Activated CD8-positive, alpha-beta T cell treated with anti-CD3 and anti-CD28 coated beads for 36 hours (primary cell): Measurements from ENCODE around the gene MZF1. TPM values are rescaled to one million over a fixed set of nuclear protein-coding genes. Genes with fewer than 3 reads are reported as not detected.
A peak's percentile ranks its signal among the peaks of the same experiment; 100 is the strongest.

Experiments
- ATAC-seq: fragments of 200-7000 bp; cut with Tn5 transposase; one replicate; pipeline ENCODE4 v1.10.0; 2021; ENCODE audit warnings: mild to moderate bottlenecking, moderate library complexity
- CTCF ChIA-PET: fragments of 350-600 bp; sonication (Branson Sonifier 250); formaldehyde crosslinking; loops from one replicate; lab custom pipeline; 2021; ENCODE audit warnings: antibody characterized with exemption; lab: Charles Lee
- POLR2A ChIA-PET: fragments of 350-600 bp; sonication (Branson Sonifier 250); formaldehyde crosslinking; loops from one replicate; lab custom pipeline; 2021; ENCODE audit warnings: antibody characterized with exemption; lab: Charles Lee
- DNase-seq: peaks from one replicate; pipeline ENCODE4 v3.0.0-alpha.2; 2020
- H3K27ac Mint-ChIP-seq: one replicate; pipeline ENCODE4 v1.8.0; 2021; ENCODE audit warnings: mild to moderate bottlenecking, mixed read lengths
- H3K27me3 Mint-ChIP-seq: one replicate; pipeline ENCODE4 v1.8.0; 2021; ENCODE audit warnings: mixed read lengths
- H3K36me3 Mint-ChIP-seq: one replicate; pipeline ENCODE4 v1.8.0; 2021; ENCODE audit warnings: low read depth, mixed read lengths
- H3K4me1 Mint-ChIP-seq: one replicate; pipeline ENCODE4 v1.8.0; 2021; ENCODE audit warnings: low read depth, mixed read lengths
- H3K4me3 Mint-ChIP-seq: one replicate; pipeline ENCODE4 v1.8.0; 2021; ENCODE audit warnings: mild to moderate bottlenecking, moderate library complexity, mixed read lengths
- H3K9me3 Mint-ChIP-seq: one replicate; pipeline ENCODE4 v1.8.0; 2021; ENCODE audit warnings: mixed read lengths
- CTCF ChIP-seq: fragments of 200-600 bp; IDR thresholded peaks from one replicate; pipeline ENCODE4 v1.8.0; 2022; ENCODE audit warnings: antibody characterized with exemption, mild to moderate bottlenecking
- intact Hi-C: fragments of 100-400 bp; cut with micrococcal nuclease; formaldehyde crosslinking; loops from one replicate; pipeline ENCODE4 v1.10.0; 2022
- total RNA-seq, 2 experiments: library from RNA; stranded (reverse); gene quantifications; one replicate each; pipeline ENCODE4 v1.2.3, GENCODE V29; 2021

The MZF1 gene
- total RNA-seq, 2 experiments from 2014 or later: 12.1 to 13.4 TPM

GRCh38 chr19:58557221-58558065, 15.7 kb downstream of the MZF1 start:
- intact Hi-C loops: no loop called here
- POLR2A ChIA-PET: interaction anchor here (0.7 to 4.2 kb wide), 7 partner anchors 8 to 37 kb away, joined by 3 to 39 read pairs (median 4); partner anchors contain the start of genes TRIM28 and ZBTB45
- CTCF ChIA-PET: interaction anchor here (1.4 to 1.6 kb wide), 2 partner anchors 37 to 43 kb away, joined by 5 to 6 read pairs; partner anchors contain the start of gene ZBTB45

GRCh38 chr19:58556622-58557220, 16.4 kb downstream of the MZF1 start:
- CTCF ChIA-PET: interaction anchor here (1.4 kb wide), 1 partner anchor 36 kb away, joined by 6 read pairs; the partner anchor contains the start of gene ZBTB45
- H3K4me3 Mint-ChIP-seq: peak overlapping the region; percentile 98
- H3K27ac Mint-ChIP-seq: peak overlapping the region; percentile 100
- intact Hi-C loops: no loop called here
- ATAC-seq: no peak
- H3K27me3 Mint-ChIP-seq: no peaks in the 10 kb centered on the region
- no peak for DNase-seq
- peaks cover 48% of the 10 kb centered on the region for H3K4me1 Mint-ChIP-seq
- no peaks in the 10 kb centered on the region for H3K9me3 Mint-ChIP-seq
- TF ChIP-seq CTCF: no peak
- POLR2A ChIA-PET: interaction anchor here (0.7 to 4.2 kb wide), 5 partner anchors 8 to 37 kb away, joined by 3 to 39 read pairs (median 4); partner anchors contain the start of genes TRIM28 and ZBTB45
- peaks cover 61% of the 10 kb centered on the region for H3K36me3 Mint-ChIP-seq

More at GRCh38 chr19:58557221-58558065, 15.7 kb downstream of the MZF1 start:
- Mint-ChIP-seq H3K4me3 (peak overlapping the region; percentile 98), H3K27me3 (no peaks in the 10 kb centered on the region), H3K9me3 (no peaks in the 10 kb centered on the region), H3K27ac (peak overlapping the region; percentile 100), H3K4me1 (peaks cover 53% of the 10 kb centered on the region), H3K36me3 (peaks cover 61% of the 10 kb centered on the region)
- no peak for TF ChIP-seq CTCF
- ATAC-seq (no peak), DNase-seq (no peak)

GRCh38 chr19:58555920-58556621, 17.1 kb downstream of the MZF1 start:
- H3K27me3 Mint-ChIP-seq: no peaks in the 10 kb centered on the region
- POLR2A ChIA-PET: interaction anchor here (0.7 to 13.1 kb wide), 12 partner anchors 7 to 206 kb away, joined by 3 to 164 read pairs (median 7); partner anchors contain the start of genes MZF1, TRIM28, ZBTB45 and ZNF446
- no peak for TF ChIP-seq CTCF
- intact Hi-C loops: no loop called here
- peak overlapping the region; percentile 98 for H3K4me3 Mint-ChIP-seq
- H3K9me3 Mint-ChIP-seq: no peaks in the 10 kb centered on the region
- H3K36me3 Mint-ChIP-seq: peaks cover 64% of the 10 kb centered on the region
- CTCF ChIA-PET: interaction anchor here (1.2 to 3.1 kb wide), 5 partner anchors 25 to 42 kb away, joined by 4 to 19 read pairs (median 6); partner anchors contain the start of gene ZBTB45
- H3K27ac Mint-ChIP-seq: peak overlapping the region; percentile 100
- DNase-seq: no peak
- ATAC-seq: no peak
- peaks cover 42% of the 10 kb centered on the region for H3K4me1 Mint-ChIP-seq

GRCh38 chr19:58555369-58555885, 17.7 kb downstream of the MZF1 start:
- no peak for TF ChIP-seq CTCF
- POLR2A ChIA-PET: interaction anchor here (0.7 to 13.1 kb wide), 10 partner anchors 8 to 206 kb away, joined by 3 to 164 read pairs (median 6); partner anchors contain the start of genes MZF1, TRIM28, ZBTB45 and ZNF446
- H3K27ac Mint-ChIP-seq: peak overlapping the region; percentile 100
- peaks cover 38% of the 10 kb centered on the region for H3K4me1 Mint-ChIP-seq
- intact Hi-C loops: no loop called here
- H3K36me3 Mint-ChIP-seq: peaks cover 71% of the 10 kb centered on the region
- no peak for ATAC-seq
- peak overlapping the region; percentile 98 for H3K4me3 Mint-ChIP-seq
- H3K9me3 Mint-ChIP-seq: no peaks in the 10 kb centered on the region
- CTCF ChIA-PET: interaction anchor here (0.7 to 3.1 kb wide), 6 partner anchors 12 to 41 kb away, joined by 3 to 19 read pairs (median 4); partner anchors contain the start of genes TRIM28 and ZBTB45
- DNase-seq: no peak
- no peaks in the 10 kb centered on the region for H3K27me3 Mint-ChIP-seq
